Activated CD8-positive, alpha-beta T cell treated with anti-CD3 and anti-CD28 coated beads for 36 hours (primary cell): ENCODE data around the gene AKR1C3. TPM values are rescaled to one million over a fixed set of nuclear protein-coding genes. Genes with fewer than 3 reads are reported as not detected.
"Not testable (repeated sequence)": the region's sequence is repeated elsewhere in the genome, so short reads cannot be mapped to it uniquely, and the experiment has no call there.

Experiments
- ATAC-seq: fragments of 200-7000 bp; cut with Tn5 transposase; one replicate; pipeline ENCODE4 v1.10.0; 2021; ENCODE audit warnings: mild to moderate bottlenecking, moderate library complexity
- CTCF ChIA-PET: fragments of 350-600 bp; sonication (Branson Sonifier 250); formaldehyde crosslinking; loops from one replicate; lab custom pipeline; 2021; ENCODE audit warnings: antibody characterized with exemption; lab: Charles Lee
- POLR2A ChIA-PET: fragments of 350-600 bp; sonication (Branson Sonifier 250); formaldehyde crosslinking; loops from one replicate; lab custom pipeline; 2021; ENCODE audit warnings: antibody characterized with exemption; lab: Charles Lee
- DNase-seq: peaks from one replicate; pipeline ENCODE4 v3.0.0-alpha.2; 2020
- H3K27ac Mint-ChIP-seq: one replicate; pipeline ENCODE4 v1.8.0; 2021; ENCODE audit warnings: mild to moderate bottlenecking, mixed read lengths
- H3K27me3 Mint-ChIP-seq: one replicate; pipeline ENCODE4 v1.8.0; 2021; ENCODE audit warnings: mixed read lengths
- H3K36me3 Mint-ChIP-seq: one replicate; pipeline ENCODE4 v1.8.0; 2021; ENCODE audit warnings: low read depth, mixed read lengths
- H3K4me1 Mint-ChIP-seq: one replicate; pipeline ENCODE4 v1.8.0; 2021; ENCODE audit warnings: low read depth, mixed read lengths
- H3K4me3 Mint-ChIP-seq: one replicate; pipeline ENCODE4 v1.8.0; 2021; ENCODE audit warnings: mild to moderate bottlenecking, moderate library complexity, mixed read lengths
- H3K9me3 Mint-ChIP-seq: one replicate; pipeline ENCODE4 v1.8.0; 2021; ENCODE audit warnings: mixed read lengths
- intact Hi-C: fragments of 100-400 bp; cut with micrococcal nuclease; formaldehyde crosslinking; loops from one replicate; pipeline ENCODE4 v1.10.0; 2022
- total RNA-seq, 2 experiments: library from RNA; stranded (reverse); gene quantifications; one replicate each; pipeline ENCODE4 v1.2.3, GENCODE V29; 2021
- TF ChIP-seq, protein P1 (sequence below): fragments of 200-600 bp; IDR thresholded peaks from one replicate; pipeline ENCODE4 v1.8.0; 2022; ENCODE audit warnings: antibody characterized with exemption, mild to moderate bottlenecking

The AKR1C3 gene
- total RNA-seq, 2 experiments from 2014 or later: 0.29 TPM; not detected in 1

DNA sequence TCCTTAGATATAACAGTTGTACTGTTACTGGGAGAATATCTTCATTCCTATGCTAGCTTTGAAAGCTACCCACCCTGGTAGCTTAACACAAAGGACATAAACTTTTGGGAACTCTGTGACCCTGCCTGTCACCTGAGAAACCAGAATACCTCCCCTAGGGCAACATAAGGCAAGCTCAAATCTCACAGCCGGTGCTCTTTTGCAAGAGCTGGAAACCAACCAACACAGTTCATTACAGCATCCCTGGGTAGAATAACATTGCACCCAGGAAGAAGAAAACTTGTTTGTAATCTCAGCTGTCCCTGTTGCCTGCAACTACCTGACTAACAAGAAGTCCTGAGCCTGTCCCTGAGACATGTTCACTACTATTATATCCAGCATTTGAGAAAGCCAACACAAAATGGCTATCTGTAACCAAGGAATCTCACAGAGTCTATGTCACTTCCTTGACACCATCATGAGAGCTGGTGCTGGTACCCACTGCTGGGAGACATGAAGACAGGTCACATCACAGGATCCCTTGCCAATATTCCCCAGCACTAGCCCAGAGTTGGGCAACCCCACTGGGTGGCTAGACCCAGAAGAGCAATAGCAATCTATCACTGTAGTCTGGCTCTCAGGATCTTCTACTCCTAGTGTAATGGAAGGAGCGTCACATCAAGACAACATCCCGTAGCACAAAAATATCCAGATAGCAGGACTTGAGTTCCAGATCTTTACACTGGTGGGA lies 31.3 kb downstream of the AKR1C3 start:
- intact Hi-C loops: no loop called here
- H3K9me3 Mint-ChIP-seq: peaks cover 12% of the 10 kb centered on the region
- POLR2A ChIA-PET: no interaction called here
- no peaks in the 10 kb centered on the region for H3K36me3 Mint-ChIP-seq
- H3K27ac Mint-ChIP-seq: no peak overlapping the region
- TF ChIP-seq, protein P1, sequence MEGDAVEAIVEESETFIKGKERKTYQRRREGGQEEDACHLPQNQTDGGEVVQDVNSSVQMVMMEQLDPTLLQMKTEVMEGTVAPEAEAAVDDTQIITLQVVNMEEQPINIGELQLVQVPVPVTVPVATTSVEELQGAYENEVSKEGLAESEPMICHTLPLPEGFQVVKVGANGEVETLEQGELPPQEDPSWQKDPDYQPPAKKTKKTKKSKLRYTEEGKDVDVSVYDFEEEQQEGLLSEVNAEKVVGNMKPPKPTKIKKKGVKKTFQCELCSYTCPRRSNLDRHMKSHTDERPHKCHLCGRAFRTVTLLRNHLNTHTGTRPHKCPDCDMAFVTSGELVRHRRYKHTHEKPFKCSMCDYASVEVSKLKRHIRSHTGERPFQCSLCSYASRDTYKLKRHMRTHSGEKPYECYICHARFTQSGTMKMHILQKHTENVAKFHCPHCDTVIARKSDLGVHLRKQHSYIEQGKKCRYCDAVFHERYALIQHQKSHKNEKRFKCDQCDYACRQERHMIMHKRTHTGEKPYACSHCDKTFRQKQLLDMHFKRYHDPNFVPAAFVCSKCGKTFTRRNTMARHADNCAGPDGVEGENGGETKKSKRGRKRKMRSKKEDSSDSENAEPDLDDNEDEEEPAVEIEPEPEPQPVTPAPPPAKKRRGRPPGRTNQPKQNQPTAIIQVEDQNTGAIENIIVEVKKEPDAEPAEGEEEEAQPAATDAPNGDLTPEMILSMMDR: no peak
- H3K27me3 Mint-ChIP-seq: peaks cover 3% of the 10 kb centered on the region
- H3K4me3 Mint-ChIP-seq: no peak overlapping the region
- ATAC-seq (no peak), DNase-seq (no peak)
- H3K4me1 Mint-ChIP-seq: no peaks in the 10 kb centered on the region
- CTCF ChIA-PET: no interaction called here

DNA sequence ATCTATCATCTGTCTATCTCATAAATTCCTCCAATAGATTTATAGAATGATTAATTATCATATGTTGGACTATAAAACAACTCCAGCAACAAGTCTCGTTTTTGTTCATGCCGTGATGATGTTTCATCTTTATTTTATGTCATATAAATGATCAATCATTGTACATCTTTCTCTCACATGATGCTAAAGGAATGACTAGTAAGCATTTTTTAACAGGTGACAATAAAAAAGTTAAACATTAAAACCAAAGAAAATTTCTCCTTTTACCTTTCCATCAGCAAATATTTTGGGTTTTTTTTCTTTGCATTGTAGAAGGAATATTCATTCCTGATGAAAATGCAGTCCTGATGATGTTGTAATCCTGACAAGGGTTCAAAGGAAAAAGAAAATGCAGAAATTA lies 41.4 kb downstream of the AKR1C3 start:
- Mint-ChIP-seq H3K27ac (no peak overlapping the region), H3K9me3 (peaks cover 23% of the 10 kb centered on the region), H3K27me3 (no peaks in the 10 kb centered on the region), H3K4me1 (no peaks in the 10 kb centered on the region), H3K4me3 (no peak overlapping the region), H3K36me3 (peaks cover 4% of the 10 kb centered on the region)
- ChIA-PET POLR2A (no interaction called here), CTCF (no interaction called here)
- DNase-seq (no peak), ATAC-seq (no peak)
- TF ChIP-seq, protein P1: no peak
- intact Hi-C loops: no loop called here

DNA sequence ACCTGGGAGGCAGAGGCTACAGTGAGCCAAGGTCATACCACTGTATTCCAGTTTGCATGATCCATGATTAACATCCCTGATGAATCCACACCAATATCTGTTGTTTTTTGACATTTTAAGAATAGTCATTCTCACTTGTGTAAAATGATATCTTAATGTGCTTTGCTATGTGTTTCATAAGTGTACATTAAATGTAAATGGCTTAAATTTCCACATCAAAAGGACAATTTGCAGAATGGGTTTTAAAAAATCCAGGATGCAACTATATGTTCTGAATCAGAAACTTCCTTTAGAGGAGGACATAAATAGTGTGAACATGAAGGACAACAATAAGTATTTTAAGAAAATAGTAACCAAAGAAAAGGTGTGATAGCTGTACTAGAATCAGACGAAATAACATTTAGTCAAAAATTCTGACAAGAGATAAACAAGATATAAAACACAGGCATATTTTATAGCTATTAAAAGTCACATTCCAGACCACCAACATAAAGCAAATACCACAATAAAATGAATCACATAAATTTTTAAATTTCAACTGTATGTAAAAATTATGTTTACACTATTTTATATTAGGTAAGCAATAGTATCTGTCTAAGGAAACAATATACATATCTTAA lies 42.4 kb downstream of the AKR1C3 start:
- peaks cover 23% of the 10 kb centered on the region for H3K9me3 Mint-ChIP-seq
- intact Hi-C loops: no loop called here

DNA sequence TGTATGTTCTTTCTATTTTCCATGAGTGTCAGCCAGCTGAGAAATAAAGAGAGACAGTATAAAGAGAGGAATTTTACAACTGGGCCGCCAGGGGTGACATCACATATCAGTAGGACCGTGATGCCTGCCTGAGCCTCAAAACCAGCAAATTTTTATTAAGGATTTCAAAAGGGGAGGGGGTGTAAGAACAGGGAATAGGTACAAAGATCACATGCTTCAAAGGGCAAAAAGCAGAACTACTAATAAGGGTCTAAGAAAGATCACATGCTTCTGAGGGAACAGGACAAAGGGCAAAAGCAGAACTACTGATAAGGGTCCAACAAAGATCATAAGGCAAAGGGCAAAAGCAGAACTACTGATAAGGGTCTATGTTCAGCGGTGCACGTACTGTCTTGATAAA lies 43.5 kb downstream of the AKR1C3 start:
- H3K27me3 Mint-ChIP-seq, DNase-seq, intact Hi-C loops, ATAC-seq, H3K4me3 Mint-ChIP-seq, POLR2A ChIA-PET, H3K4me1 Mint-ChIP-seq, CTCF ChIA-PET, H3K36me3 Mint-ChIP-seq, H3K27ac Mint-ChIP-seq: not testable (repeated sequence)
- H3K9me3 Mint-ChIP-seq: peaks cover 23% of the 10 kb centered on the region

More for the DNA sequence above, 42.4 kb downstream of the AKR1C3 start:
- Mint-ChIP-seq H3K27ac (no peak overlapping the region), H3K4me3 (no peak overlapping the region), H3K36me3 (peaks cover 4% of the 10 kb centered on the region), H3K27me3 (no peaks in the 10 kb centered on the region), H3K4me1 (no peaks in the 10 kb centered on the region)
- TF ChIP-seq, protein P1: no peak
- ChIA-PET POLR2A (no interaction called here), CTCF (interaction anchor here (1.0 kb wide), 1 partner anchor 151 kb away, joined by 3 read pairs; no protein-coding TSS in a partner anchor)
- DNase-seq (no peak), ATAC-seq (no peak)

DNA sequence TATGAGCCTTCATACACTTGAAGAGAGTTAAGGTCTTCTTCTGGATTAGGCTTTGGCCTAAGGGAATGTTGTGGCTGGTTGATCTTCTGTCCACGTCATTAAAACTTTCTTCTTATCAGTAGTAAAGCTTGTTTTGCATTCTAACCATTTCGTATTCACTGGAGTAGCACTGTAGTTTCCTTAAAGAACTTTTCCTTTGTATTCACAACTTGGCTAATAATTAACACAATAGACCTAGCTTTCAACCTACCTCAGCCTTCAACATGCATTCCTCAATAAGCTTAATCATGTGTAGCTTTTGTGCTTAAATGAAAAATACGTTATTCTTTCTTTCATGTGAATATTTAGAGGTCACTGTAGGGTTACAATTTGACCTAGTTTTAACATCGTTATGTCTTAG lies 48.0 kb downstream of the AKR1C3 start:
- H3K36me3 Mint-ChIP-seq: peaks cover 4% of the 10 kb centered on the region
- intact Hi-C loops: no loop called here

More for the DNA sequence above, 48.0 kb downstream of the AKR1C3 start:
- Mint-ChIP-seq H3K9me3 (peaks cover 21% of the 10 kb centered on the region), H3K27ac (no peak overlapping the region), H3K27me3 (no peaks in the 10 kb centered on the region), H3K4me1 (no peaks in the 10 kb centered on the region), H3K4me3 (no peak overlapping the region)
- ChIA-PET CTCF (no interaction called here), POLR2A (no interaction called here)
- TF ChIP-seq, protein P1: no peak
- DNase-seq (no peak), ATAC-seq (no peak)
